PC-3 (cell line): ENCODE measurements around the gene B2M. TPM values are rescaled to one million over a fixed set of nuclear protein-coding genes. Genes with fewer than 3 reads are reported as not detected.

Experiments used
- ATAC-seq: fragments of 200-7000 bp; cut with Tn5 transposase; 2 replicates; pipeline ENCODE4 v1.9.1; 2020; ENCODE audit warnings: mild to moderate bottlenecking, moderate library complexity
- BruUV-seq: library from RNA; stranded (reverse); fragments of 400-500 nt; replicated peaks from 2 replicates; lab custom pipeline; 2021; lab: Mats Ljungman, UMichigan
- CTCF ChIA-PET: fragments of 300-600 bp; sonication (Branson Sonifier 250); formaldehyde crosslinking; loops from one replicate; lab custom pipeline; 2022; ENCODE audit warnings: antibody characterized with exemption; lab: Charles Lee
- POLR2A ChIA-PET: fragments of 300-600 bp; sonication (Branson Sonifier 250); formaldehyde crosslinking; loops from one replicate; lab custom pipeline; 2022; ENCODE audit warnings: antibody characterized with exemption; ENCODE audit not compliant: unreplicated experiment; lab: Charles Lee
- DNase-seq: peaks from one replicate; pipeline ENCODE4 v3.0.0-alpha.2; 2015
- H2AFZ ChIP-seq: fragments of 300-600 bp; sonication (generic); 2 replicates; pipeline ENCODE4 v1.6.0; 2016; ENCODE audit warnings: antibody characterized with exemption, low read length
- H3F3A ChIP-seq: fragments of 300-600 bp; sonication (generic); one replicate; pipeline ENCODE4 v1.6.0; 2017; ENCODE audit warnings: antibody characterized with exemption, low read length, control low read depth, mild to moderate bottlenecking; ENCODE audit not compliant: unreplicated experiment
- H3K27ac ChIP-seq: fragments of 300-600 bp; sonication (generic); 2 replicates; pipeline ENCODE4 v1.5.1; 2016; ENCODE audit warnings: mild to moderate bottlenecking, low read length
- H3K27me3 ChIP-seq: fragments of 300-600 bp; sonication (generic); 2 replicates; pipeline ENCODE4 v1.6.1; 2016; ENCODE audit warnings: low read length, mixed read lengths
- H3K36me3 ChIP-seq: fragments of 300-600 bp; sonication (generic); 2 replicates; pipeline ENCODE4 v1.6.1; 2016; ENCODE audit warnings: low read depth, mixed run types, low read length, mixed read lengths
- H3K4me1 ChIP-seq: fragments of 300-600 bp; sonication (generic); 2 replicates; pipeline ENCODE4 v1.5.1; 2016; ENCODE audit warnings: low read length; ENCODE audit not compliant: insufficient read depth
- H3K4me2 ChIP-seq: fragments of 300-600 bp; sonication (generic); 2 replicates; pipeline ENCODE4 v1.6.0; 2016; ENCODE audit warnings: low read length
- H3K4me3 ChIP-seq: fragments of 300-600 bp; sonication (generic); 2 replicates; pipeline ENCODE4 v1.5.1; 2016; ENCODE audit warnings: mild to moderate bottlenecking, low read length, mixed read lengths
- H3K79me2 ChIP-seq: fragments of 300-600 bp; sonication (generic); 2 replicates; pipeline ENCODE4 v1.6.1; 2017; ENCODE audit warnings: low read length, mixed read lengths
- H3K9ac ChIP-seq: fragments of 300-600 bp; sonication (generic); 2 replicates; pipeline ENCODE4 v1.6.0; 2016; ENCODE audit warnings: mild to moderate bottlenecking, low read length
- H3K9me2 ChIP-seq: fragments of 300-600 bp; sonication (generic); replicated peaks from 2 replicates; pipeline ENCODE4 v1.6.1; 2016; ENCODE audit warnings: mixed run types, low read length, mixed read lengths
- H3K9me3 ChIP-seq: fragments of 300-600 bp; sonication (generic); 2 replicates; pipeline ENCODE4 v1.6.1; 2016; ENCODE audit warnings: low read length, mixed read lengths
- H4K20me1 ChIP-seq: fragments of 300-600 bp; sonication (generic); 2 replicates; pipeline ENCODE4 v1.6.1; 2016; ENCODE audit warnings: low read length, mixed read lengths
- CTCF ChIP-seq: fragments of 300-600 bp; sonication (generic); conservative IDR thresholded peaks from 2 replicates; pipeline ENCODE4 v1.5.1; 2017; ENCODE audit warnings: antibody characterized with exemption, low read depth, mild to moderate bottlenecking, low read length
- EZH2 ChIP-seq: fragments of 300-600 bp; sonication (generic); IDR thresholded peaks from one replicate; pipeline ENCODE4 v1.6.1; 2017; ENCODE audit warnings: antibody characterized with exemption, mild to moderate bottlenecking, low read length; ENCODE audit not compliant: unreplicated experiment
- EZH2phosphoT487 ChIP-seq: fragments of 300-600 bp; sonication (generic); IDR thresholded peaks from 2 replicates; pipeline ENCODE4 v1.6.1; 2018; ENCODE audit warnings: mild to moderate bottlenecking, antibody characterized with exemption, low read length, borderline replicate concordance
- intact Hi-C: fragments of 100-400 bp; cut with micrococcal nuclease; formaldehyde crosslinking; loops from 2 replicates; pipeline ENCODE4 v1.9.0; 2023
- total RNA-seq: library from RNA; depleted of rRNA; stranded (reverse); fragments of >200 nt; gene quantifications from 2 replicates; pipeline ENCODE4 v1.2.3, GENCODE V29; 2014

Gene B2M
- total RNA-seq, 1 experiment from 2014 or later: 608 TPM

- Histone ChIP-seq H4K20me1 (no peaks in the 10 kb centered on the region), H3K27me3 (no peaks in the 10 kb centered on the region), H3K4me3 (peak overlapping the region; percentile 84), H3K79me2 (peaks cover 21% of the 10 kb centered on the region), H2AFZ (peak overlapping the region; percentile 84), H3F3A (no peaks in the 10 kb centered on the region), H3K36me3 (peaks cover 4% of the 10 kb centered on the region; the same call in 1 of the 2 replicates), H3K4me1 (peaks cover 16% of the 10 kb centered on the region; the same call in 1 of the 2 replicates), H3K27ac (peak overlapping the region; percentile 69), H3K9me3 (no peaks in the 10 kb centered on the region), H3K4me2 (peak overlapping the region; percentile 94), H3K9ac (peak overlapping the region; percentile 93), H3K9me2 (no peaks in the 10 kb centered on the region)
- DNase-seq: peak; percentile 71
- TSS peak; percentile 68 for BruUV-seq
- peak; percentile 68 for ATAC-seq
- POLR2A ChIA-PET: interaction anchor here (0.5 to 1.5 kb wide), 7 partner anchors 21 to 70 kb away, joined by 3 to 9 read pairs (median 4); partner anchors contain the start of genes B2M and PATL2
- TF ChIP-seq CTCF (no peak), EZH2 (no peak), EZH2phosphoT487 (no peak)
- CTCF ChIA-PET: interaction anchor here (0.6 to 2.3 kb wide), 8 partner anchors 21 to 455 kb away, joined by 3 to 46 read pairs (median 7); partner anchors contain the start of gene TRIM69
- intact Hi-C loops: loop anchor here (1.0 to 2.0 kb wide), 3 partner anchors 49 to 76 kb away; partner anchors contain the start of genes B2M and PATL2
Observed at GRCh38 chr15:44662478-44663409, 48.6 kb upstream of the B2M start.

- H4K20me1 ChIP-seq: no peaks in the 10 kb centered on the region
- peak within 1 kb of the TSS; percentile 85 for H2AFZ ChIP-seq
- H3K27me3 ChIP-seq: no peaks in the 10 kb centered on the region
- H3K9me3 ChIP-seq: no peaks in the 10 kb centered on the region
- H3F3A ChIP-seq: no peaks in the 10 kb centered on the region
- no peaks in the 10 kb centered on the region for H3K9me2 ChIP-seq
- TF ChIP-seq EZH2: no peak
- peak; percentile 87 for TF ChIP-seq CTCF
- DNase-seq (peak; percentile 99), ATAC-seq (peak; percentile 89)
- H3K9ac ChIP-seq: peak within 1 kb of the TSS; percentile 93
- H3K4me1 ChIP-seq: peaks cover 16% of the 10 kb centered on the region; the same call in 1 of the 2 replicates
- H3K79me2 ChIP-seq: peaks cover 21% of the 10 kb centered on the region
- ChIA-PET POLR2A (interaction anchor here (0.5 to 1.5 kb wide), 7 partner anchors 37 to 71 kb away, joined by 3 to 10 read pairs (median 4); partner anchors contain the start of genes B2M and PATL2), CTCF (interaction anchor here (0.6 to 2.3 kb wide), 8 partner anchors 20 to 81 kb away, joined by 3 to 46 read pairs (median 7); partner anchors contain the start of genes B2M, PATL2 and TRIM69)
- peak within 1 kb of the TSS; percentile 84 for H3K4me3 ChIP-seq
- H3K4me2 ChIP-seq: peak within 1 kb of the TSS; percentile 94
- H3K36me3 ChIP-seq: peaks cover 4% of the 10 kb centered on the region; the same call in 1 of the 2 replicates
- TSS peak; percentile 65 for BruUV-seq
- intact Hi-C loops: loop anchor here (1.0 to 2.0 kb wide), 3 partner anchors 48 to 75 kb away; partner anchors contain the start of genes B2M and PATL2
- peak within 1 kb of the TSS; percentile 69 for H3K27ac ChIP-seq
Observed at GRCh38 chr15:44663410-44664308, 47.7 kb upstream of the B2M start, which contains the start of gene SPG11. Gene SPG11 (minus strand): TSS chr15:44663662. CDS start chr15:44663647, 15 bp downstream.
